Hepatocyte (in vitro differentiated cells): ENCODE data around the gene TDRD1.

ENCODE experiments used
- CTCF ChIP-seq: fragments of 200-600 bp; sonication (generic); IDR thresholded peaks from 2 replicates; pipeline ENCODE4 v1.5.1; 2016; ENCODE audit warnings: antibody characterized with exemption, mild to moderate bottlenecking; ENCODE audit not compliant: poor library complexity
- EZH2 ChIP-seq: fragments of 200-600 bp; sonication (generic); IDR thresholded peaks from 2 replicates; pipeline ENCODE4 v1.6.1; 2016; ENCODE audit warnings: antibody characterized with exemption, mild to moderate bottlenecking, borderline replicate concordance
- EZH2phosphoT487 ChIP-seq: fragments of 200-600 bp; sonication (generic); IDR thresholded peaks from one replicate; pipeline ENCODE4 v1.6.1; 2018; ENCODE audit warnings: antibody characterized with exemption, mild to moderate bottlenecking, low read depth, moderate library complexity; ENCODE audit not compliant: unreplicated experiment, severe bottlenecking

GRCh38 chr10:114257498-114257897 lies 78.3 kb downstream of the TDRD1 start:
- no peak for TF ChIP-seq CTCF
- TF ChIP-seq EZH2: no peak
- no peak for TF ChIP-seq EZH2phosphoT487
